ENCODE measurements around the gene SEC24A. TPM values are rescaled to one million over a fixed set of nuclear protein-coding genes. Genes with fewer than 3 reads are reported as not detected.

SEC24A gene
- polyA plus RNA-seq, 1 donor from 2014 or later, result 24.7 TPM

DNA sequence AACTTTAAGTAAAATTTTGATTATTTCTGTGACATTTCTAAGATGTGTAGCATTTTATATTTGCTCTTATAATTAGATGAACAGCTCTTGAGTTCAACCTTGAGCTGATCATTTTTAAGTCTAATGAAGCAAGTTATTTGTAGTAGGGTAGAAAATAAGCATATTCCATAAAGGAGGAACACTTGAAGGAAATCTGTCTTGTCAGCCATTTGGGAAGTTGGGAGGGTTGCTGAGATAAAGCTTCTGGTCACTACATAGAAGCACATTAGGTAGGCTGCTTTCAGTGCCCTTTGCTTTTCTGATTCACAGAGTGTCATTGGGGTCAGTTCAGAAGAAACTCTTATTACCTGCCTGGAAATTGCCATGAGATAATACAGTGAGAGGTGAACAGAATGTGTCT lies 44.1 kb downstream of the SEC24A start:
- no peak overlapping the region for H3K4me3 ChIP-seq (ENCODE audit: low read length)
- H3K79me2 ChIP-seq (replicated peaks; ENCODE audit: insufficient read depth, low read length), result no peaks in the 10 kb centered on the region
- no peak overlapping the region for H3K27ac ChIP-seq (ENCODE audit: low read length)
- TF ChIP-seq REST (IDR thresholded peaks at IDR 0.05; ENCODE audit: borderline replicate concordance) (no peak), SMC3 (conservative IDR thresholded peaks at IDR 0.05; ENCODE audit: poor library complexity) (no peak), EZH2 (IDR thresholded peaks at IDR 0.05; ENCODE audit: borderline replicate concordance, insufficient read depth, low read length, poor library complexity, severe bottlenecking) (no peak), POLR2AphosphoS5 (IDR thresholded peaks at IDR 0.05) (no peak), CTCF (IDR thresholded peaks at IDR 0.05; ENCODE audit: poor library complexity, severe bottlenecking) (no peak), MXI1 (conservative IDR thresholded peaks at IDR 0.05; ENCODE audit: poor library complexity, severe bottlenecking) (no peak), TAF1 (IDR thresholded peaks at IDR 0.05; ENCODE audit: low read depth) (no peak), RAD21 (conservative IDR thresholded peaks at IDR 0.05) (no peak), EP300 (conservative IDR thresholded peaks at IDR 0.05; ENCODE audit: poor library complexity, severe bottlenecking) (no peak)
- H4K20me1 ChIP-seq (ENCODE audit: insufficient read depth), result no peaks in the 10 kb centered on the region
- H2AFZ ChIP-seq (ENCODE audit: low read depth, low read length), result no peak overlapping the region
- no peaks in the 10 kb centered on the region for H3K9me3 ChIP-seq (ENCODE audit: low read length)
- H3K36me3 ChIP-seq (ENCODE audit: insufficient read depth, low read length), result no peaks in the 10 kb centered on the region
- H3K9ac ChIP-seq (ENCODE audit: low read length), result no peak overlapping the region
- no peak overlapping the region for H3K4me2 ChIP-seq (ENCODE audit: low read length)
- no peaks in the 10 kb centered on the region for H3K9me2 ChIP-seq (ENCODE audit: insufficient read depth, low read length)
- no peaks in the 10 kb centered on the region for H3K27me3 ChIP-seq (ENCODE audit: insufficient read depth, low read depth, low read length)
- H3F3A ChIP-seq (ENCODE audit: insufficient read depth, low read length, poor library complexity, severe bottlenecking), result no peaks in the 10 kb centered on the region

DNA sequence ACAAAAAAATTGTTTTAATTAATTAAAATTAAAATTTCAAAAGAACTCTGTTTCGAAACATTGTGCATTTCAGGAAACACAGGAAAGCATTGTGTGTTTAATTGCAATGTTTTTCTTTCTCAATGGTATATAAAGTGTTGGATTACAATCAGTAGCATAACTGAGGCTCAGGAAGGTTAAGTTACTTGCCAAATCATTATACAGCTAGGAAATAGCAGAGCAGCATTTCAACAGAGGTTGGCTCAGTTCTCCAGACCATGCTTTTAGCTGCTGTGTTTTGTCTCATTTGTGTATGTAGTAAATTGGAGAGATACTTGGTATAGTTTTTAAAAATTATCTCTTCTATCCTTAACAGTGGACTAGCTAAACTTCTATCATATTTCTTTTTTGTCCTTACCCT lies 59.7 kb downstream of the SEC24A start:
- no peak overlapping the region for H2AFZ ChIP-seq (ENCODE audit: low read depth, low read length)
- no peaks in the 10 kb centered on the region for H3K9me3 ChIP-seq (ENCODE audit: low read length)
- no peaks in the 10 kb centered on the region for H3K27me3 ChIP-seq (ENCODE audit: insufficient read depth, low read depth, low read length)
- H3K4me2 ChIP-seq (ENCODE audit: low read length), result no peak overlapping the region
- no peaks in the 10 kb centered on the region for H3K36me3 ChIP-seq (ENCODE audit: insufficient read depth, low read length)
- H3K9me2 ChIP-seq (ENCODE audit: insufficient read depth, low read length), result no peaks in the 10 kb centered on the region
- H3K9ac ChIP-seq (ENCODE audit: low read length), result no peak overlapping the region
- no peaks in the 10 kb centered on the region for H3F3A ChIP-seq (ENCODE audit: insufficient read depth, low read length, poor library complexity, severe bottlenecking)
- H3K4me3 ChIP-seq (ENCODE audit: low read length), result no peak overlapping the region
- no peaks in the 10 kb centered on the region for H4K20me1 ChIP-seq (ENCODE audit: insufficient read depth)
- H3K27ac ChIP-seq (ENCODE audit: low read length), result no peak overlapping the region
- H3K79me2 ChIP-seq (replicated peaks; ENCODE audit: insufficient read depth, low read length), result no peaks in the 10 kb centered on the region
- TF ChIP-seq TAF1 (IDR thresholded peaks at IDR 0.05; ENCODE audit: low read depth), result no peak
- TF ChIP-seq REST (IDR thresholded peaks at IDR 0.05; ENCODE audit: borderline replicate concordance), result no peak
- no peak for TF ChIP-seq SMC3 (conservative IDR thresholded peaks at IDR 0.05; ENCODE audit: poor library complexity)
- no peak for TF ChIP-seq MXI1 (conservative IDR thresholded peaks at IDR 0.05; ENCODE audit: poor library complexity, severe bottlenecking)
- no peak for TF ChIP-seq RAD21 (conservative IDR thresholded peaks at IDR 0.05)
- TF ChIP-seq EP300 (conservative IDR thresholded peaks at IDR 0.05; ENCODE audit: poor library complexity, severe bottlenecking), result no peak
- no peak for TF ChIP-seq POLR2AphosphoS5 (IDR thresholded peaks at IDR 0.05)
- TF ChIP-seq EZH2 (IDR thresholded peaks at IDR 0.05; ENCODE audit: borderline replicate concordance, insufficient read depth, low read length, poor library complexity, severe bottlenecking), result no peak
- TF ChIP-seq CTCF (IDR thresholded peaks at IDR 0.05; ENCODE audit: poor library complexity, severe bottlenecking), result no peak
